ENCODE measurements around the gene RET. TPM values are rescaled to one million over a fixed set of nuclear protein-coding genes. Genes with fewer than 3 reads are reported as not detected.

The RET gene
- total and polyA plus RNA-seq, 2 of the 8 experiments (the other 6 are each of a cell fraction or from before 2014, with no cell fraction given): 6.7 to 8.4 TPM

GRCh38 chr10:43065234-43065633 lies 11.6 kb upstream of the RET start (continued):
- TF ChIP-seq NANOG (IDR thresholded peaks at IDR 0.05; ENCODE audit: insufficient read depth, low read depth, low read length, poor library complexity, severe bottlenecking): no peak
- no peak for TF ChIP-seq TAF7 (optimal IDR thresholded peaks at IDR 0.05; ENCODE audit: borderline replicate concordance, low read depth, low read length)

Data from H1 (cell line).